ENCODE data around the gene KCNMA1. TPM values are rescaled to one million over a fixed set of nuclear protein-coding genes. Genes with fewer than 3 reads are reported as not detected.

KCNMA1 gene
- total RNA-seq, 1 donor from 2014 or later = 15.3 TPM

DNA sequence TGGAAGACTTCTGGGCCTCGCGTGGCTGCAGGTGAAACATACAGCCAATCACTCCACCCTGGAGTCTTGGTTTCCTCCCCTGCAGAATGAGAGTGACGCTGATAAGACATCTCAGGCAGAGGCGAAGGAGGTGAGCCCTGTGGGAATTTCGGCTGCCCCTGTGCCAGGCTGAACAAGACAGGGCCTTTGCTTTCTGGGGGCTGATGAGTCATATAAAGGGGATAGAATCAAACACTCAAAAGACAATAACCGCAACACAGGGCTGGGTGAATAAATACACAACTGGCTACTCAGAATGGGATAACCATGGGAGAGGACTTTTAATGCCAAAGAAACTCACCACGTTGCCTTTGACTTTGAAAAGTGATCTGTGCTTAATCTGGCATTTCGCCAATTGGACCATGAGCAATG, 143.8 kb downstream of the KCNMA1 start:
- no peak for DNase-seq (ENCODE audit: low read depth)

DNA sequence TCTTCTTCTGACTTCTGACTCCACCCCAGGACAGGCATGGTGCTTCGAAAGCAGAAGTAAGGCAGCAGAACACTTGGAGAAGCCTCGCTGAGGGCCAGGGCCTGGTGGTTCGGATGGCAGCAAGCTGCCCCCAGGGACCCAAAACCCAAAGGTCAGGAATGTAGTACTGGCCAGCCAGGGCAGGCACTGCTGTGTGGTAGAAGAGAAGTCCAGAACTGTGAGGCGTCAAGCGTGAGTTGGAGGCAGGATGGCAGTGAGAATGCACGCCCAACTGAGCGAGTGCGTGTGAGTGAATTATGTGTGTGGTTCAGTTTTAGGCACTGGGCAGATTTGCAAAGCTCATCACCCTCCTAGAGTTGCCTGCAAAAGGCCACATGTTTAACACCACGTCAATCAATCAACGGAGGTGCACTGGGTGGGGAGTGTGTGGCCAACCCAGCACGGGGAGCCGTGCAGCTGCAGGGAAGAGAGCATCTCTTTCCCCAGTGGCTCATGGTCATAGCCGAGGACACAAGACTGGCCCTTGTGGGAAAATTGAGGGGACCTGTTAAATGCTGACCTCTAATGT, 144.3 kb downstream of the KCNMA1 start:
- no peak for DNase-seq (ENCODE audit: low read depth)

DNA sequence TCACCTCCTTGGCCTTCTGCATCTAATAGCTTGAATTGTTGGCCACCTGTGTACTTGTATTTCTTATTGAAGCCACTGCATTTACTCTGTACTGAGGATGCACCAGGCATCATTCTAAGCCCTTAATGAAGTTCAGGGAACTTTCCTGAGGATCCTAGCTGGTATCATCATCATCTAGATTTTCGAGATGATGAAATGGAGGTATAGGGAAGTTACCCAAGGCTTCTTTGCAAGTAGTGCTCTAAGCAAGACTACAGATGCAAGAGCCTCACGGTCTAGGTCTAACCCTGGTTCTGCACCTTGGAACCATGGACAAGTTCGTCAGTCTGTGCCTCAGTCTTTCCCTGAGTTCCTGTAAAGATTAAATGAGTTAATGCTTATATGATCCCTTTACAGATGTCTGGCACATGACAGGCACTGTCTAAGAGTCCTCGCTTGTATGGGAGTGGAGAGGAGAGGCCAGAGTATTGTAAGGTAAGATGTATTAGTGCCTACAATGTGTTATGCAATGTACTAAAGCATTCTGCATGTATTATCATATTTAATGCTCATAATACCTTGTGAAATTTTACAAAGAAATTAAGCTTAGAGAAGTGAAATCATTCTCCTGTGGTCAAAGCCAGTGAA, 145.1 kb downstream of the KCNMA1 start:
- DNase-seq (ENCODE audit: low read depth) = no peak

DNA sequence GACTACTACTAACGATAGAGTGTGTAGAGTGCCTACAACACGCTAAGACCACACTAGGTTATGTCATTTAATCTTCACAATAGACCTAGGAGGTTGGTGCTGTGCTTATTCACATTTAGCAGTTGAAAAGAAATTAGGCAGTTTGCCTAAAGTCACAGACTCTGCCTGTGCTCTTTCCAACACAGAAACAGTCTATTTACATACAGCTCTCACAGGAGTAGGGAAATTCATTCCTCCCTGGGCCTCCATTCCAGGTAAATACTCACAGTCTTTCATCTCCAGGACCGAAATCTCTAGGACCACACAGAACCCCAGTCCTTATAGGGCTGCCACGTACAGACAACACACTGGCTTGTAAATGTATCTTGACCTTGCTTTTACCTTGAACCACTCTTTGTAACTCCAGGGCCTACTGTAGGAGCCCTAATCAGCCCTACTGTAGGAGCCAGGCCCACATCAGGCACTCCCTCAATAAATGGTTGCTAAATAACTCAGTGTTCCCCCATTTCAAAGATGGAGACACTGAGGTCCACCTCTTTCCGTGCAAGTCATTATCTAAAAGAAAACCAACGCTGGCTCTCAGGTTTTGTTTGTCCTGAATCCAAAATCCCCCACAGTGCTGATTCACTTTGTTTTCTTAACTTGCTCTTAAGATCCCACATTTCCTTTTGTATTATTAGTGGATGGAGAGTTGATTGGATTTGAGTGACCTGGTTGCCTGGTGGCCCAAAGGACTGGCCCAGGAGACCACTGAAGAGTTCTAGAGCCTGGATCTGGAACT, 146.9 kb downstream of the KCNMA1 start:
- DNase-seq (ENCODE audit: low read depth) = no peak

DNA sequence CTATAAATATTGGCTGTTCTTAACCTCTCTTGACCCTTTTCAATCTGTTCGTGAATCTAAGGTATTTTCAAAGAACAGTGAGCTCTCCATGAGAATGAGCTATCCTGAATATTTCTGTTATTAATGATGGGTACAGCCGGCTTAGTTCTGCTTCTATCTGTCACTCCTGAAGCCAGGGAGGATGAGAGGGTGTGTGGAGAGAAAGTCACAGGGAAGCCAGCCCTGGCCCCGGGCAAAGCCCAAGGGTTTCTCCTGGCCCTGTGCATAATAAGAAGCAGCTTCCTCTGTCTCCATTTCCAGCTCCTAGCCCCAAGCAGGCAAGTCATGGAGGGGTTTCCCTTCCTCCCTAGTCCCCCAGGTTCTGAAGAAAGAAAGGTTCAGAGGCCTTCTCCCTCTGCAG, 151.1 kb downstream of the KCNMA1 start:
- no peak for DNase-seq (ENCODE audit: low read depth)

DNA sequence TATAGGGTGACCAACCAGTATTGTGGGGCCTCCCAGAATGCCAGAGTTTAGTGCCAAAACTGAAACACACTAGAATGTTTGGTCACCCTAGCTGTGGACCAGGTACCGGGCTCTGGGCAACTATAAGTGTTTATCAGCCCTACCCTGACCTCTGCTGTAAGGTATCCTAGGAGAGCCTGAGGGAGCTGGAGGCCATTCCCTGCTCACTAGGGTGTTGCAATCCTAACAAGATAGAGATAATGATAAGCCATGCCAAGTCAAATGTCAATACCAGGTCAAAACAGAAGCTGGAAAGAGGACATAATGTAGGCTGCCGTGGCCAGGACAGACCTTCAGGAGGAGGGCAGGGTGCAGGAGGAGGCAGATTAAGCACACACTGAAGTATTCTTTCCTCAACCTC, 151.8 kb downstream of the KCNMA1 start:
- no peak for DNase-seq (ENCODE audit: low read depth)

DNA sequence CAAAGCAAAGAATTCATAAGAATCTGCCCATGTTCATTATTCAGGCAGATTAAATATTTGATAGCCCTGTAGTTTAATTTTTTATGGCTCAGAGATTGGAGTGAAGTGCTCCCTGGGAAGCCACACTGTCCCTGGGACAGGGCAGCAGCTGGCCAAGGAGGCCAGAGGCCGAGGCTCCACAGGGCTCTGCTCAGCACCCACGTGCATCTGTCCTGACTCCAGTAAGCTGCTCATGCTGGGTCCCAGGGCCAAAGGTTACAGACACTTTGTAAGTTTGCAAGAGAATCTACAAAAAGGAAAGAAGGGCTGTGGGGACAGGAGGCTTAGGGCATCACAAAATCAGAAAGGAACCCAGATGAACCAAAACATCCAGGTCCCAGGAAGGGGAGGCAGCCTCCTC, 155.5 kb downstream of the KCNMA1 start:
- no peak for DNase-seq (ENCODE audit: low read depth)

DNA sequence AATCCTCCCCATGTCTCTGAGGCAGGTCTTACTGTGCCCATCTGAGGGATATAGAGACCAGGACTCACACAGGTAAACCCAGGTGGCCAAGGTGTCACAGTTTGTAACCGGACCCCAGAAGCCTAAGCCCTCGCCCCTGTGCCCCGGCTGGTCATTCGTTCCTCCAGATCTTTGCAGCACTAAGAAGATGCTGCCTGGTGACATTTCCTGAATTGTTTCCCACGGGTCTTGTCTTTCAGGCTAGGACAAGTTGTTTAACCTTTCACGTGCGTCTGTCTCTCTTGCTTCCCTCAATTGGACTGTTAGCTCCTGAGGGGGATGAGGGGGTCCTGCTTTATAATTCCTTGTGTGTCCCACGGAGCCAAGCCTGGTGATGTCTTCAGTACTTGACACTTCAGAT, 158.0 kb downstream of the KCNMA1 start:
- DNase-seq (ENCODE audit: low read depth) = no peak

DNA sequence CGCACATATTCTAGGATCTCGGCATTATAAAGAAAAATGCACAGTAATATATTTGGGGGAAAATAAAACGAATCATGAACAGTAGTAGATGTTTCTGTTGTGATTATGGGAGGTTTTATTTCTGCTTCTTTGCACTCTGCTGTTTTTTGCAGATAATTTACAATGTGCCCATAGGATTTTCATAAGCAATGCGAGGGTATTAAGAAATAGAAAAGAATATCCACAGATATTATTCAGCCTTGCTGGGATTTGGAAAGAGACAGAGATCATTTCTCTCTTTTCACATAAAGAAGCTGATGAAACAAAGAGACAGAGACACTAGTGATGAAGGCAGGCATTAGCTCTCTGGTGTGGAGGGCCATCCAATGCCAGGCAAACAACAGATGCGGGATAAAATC, 158.6 kb downstream of the KCNMA1 start:
- no peak for DNase-seq (ENCODE audit: low read depth)

DNA sequence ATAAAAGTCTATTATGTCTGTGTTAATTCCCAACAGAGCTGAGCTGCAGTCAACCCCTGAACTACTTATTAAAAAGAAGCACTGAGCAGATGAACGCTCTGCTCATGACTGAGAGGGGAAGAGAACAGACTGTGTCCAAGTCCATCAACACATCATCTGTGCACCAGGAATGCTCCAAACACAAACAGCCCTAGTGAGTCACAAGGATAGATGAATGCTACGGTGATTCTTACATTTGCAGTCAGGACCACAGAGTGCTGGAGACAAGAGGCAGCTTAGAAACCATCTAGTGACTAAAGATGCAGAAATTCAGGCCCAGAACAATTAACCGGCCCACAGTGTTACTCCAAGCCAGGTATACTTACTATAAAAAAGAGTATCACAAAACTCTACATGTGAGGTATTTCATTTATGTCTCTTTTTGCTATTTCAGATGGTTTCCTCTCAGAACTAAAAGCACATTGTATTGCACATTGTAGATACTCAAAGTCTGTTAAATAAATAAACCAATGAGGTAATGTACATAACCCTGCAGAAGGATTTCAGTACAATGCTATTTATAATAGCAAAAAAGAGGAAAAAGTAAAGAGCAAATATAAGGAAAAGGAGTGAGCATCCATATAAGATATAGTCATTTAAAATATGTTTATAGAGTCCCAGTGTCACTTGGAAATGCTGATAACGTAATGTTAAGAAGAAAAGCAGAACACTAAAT, 159.2 kb downstream of the KCNMA1 start:
- peak; percentile 74 for DNase-seq (ENCODE audit: low read depth)

DNA sequence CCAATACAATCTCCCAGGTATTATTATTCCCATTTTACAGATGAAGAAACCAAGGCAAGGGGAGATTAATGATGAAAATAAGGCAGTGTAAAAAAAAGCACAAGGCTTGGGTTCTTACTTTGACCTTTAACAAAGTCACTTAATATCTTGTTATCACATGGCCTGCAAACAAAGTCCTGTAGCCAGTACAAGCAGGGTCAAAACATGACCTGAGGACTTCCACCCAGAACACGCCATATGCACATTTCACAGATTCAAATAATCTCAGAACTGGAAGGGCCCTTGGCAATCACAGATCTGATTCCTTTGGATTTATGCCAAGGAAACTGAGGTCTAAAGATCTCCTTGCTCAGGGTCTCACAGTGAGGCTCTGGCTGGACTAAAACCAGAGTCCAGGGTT, 162.1 kb downstream of the KCNMA1 start:
- no peak for DNase-seq (ENCODE audit: low read depth)

DNA sequence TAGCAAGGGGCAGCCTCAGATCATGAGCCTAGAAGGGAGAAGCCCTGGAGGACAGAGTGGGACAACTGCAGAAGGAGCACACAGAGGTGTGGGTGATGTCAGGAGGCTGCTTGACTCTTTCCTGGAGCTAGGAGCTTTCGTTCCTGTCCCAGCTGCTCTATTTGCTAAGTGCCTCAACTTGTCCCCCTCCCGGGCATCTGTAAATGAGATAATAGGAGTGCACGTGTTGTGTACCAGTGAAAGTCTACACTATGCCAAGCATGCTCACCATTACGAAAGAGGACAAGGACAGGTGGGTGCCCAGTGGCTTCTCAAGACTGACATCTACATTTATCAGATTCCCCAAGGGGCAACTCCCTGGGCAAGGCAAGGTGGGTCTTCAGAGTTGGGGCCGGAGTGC, 162.7 kb downstream of the KCNMA1 start:
- DNase-seq (ENCODE audit: low read depth) = no peak

DNA sequence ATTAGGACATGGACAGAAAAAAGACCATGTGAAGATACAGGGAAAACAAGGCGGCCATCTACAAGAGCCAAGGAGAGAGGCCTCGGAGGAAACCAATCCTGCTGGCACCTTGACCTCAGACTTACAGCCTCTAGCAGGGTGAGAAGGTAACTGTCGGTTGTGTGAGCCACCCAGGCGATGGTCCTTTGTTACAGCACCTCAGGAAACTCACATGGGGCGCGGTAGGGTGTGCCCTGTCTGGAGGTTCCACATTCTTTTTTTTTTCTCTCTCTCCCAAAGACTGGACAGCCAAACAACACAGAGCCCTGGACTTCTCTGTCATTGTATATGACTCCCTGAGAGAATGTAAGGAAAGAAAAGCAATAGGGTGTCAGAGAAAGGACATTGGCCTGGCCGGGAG, 163.2 kb downstream of the KCNMA1 start:
- DNase-seq (ENCODE audit: low read depth) = no peak

DNA sequence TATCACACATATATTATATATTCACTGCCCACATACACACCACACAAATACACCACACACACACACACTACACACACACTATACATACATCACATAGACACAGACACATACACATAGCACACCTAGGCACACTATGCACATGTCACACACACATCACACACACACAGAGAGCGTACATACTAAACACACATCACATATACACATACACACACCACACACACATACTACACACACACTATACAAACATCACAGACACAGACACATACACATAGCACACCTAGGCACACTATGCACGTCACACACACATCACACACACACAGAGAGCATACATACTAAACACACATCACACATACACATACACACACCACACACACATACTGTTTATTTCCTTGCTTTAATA, 165.5 kb downstream of the KCNMA1 start:
- DNase-seq (ENCODE audit: low read depth) = no peak

DNA sequence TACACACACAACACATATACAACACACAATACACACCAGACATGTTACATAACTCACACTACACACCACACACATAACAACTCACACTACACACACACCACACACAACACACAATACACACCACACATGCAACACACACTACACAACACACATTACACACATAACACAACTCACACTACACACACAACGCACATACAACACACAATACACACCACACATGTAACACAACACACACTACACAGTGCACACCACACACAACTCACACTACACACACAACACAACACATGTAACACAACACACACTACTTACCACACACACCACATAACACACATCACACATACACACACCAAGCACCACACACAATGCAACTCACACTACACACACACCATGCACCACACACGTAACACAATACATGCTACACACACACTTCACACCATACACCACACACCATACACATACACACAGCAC, 166.5 kb downstream of the KCNMA1 start:
- DNase-seq (ENCODE audit: low read depth) = no peak

DNA sequence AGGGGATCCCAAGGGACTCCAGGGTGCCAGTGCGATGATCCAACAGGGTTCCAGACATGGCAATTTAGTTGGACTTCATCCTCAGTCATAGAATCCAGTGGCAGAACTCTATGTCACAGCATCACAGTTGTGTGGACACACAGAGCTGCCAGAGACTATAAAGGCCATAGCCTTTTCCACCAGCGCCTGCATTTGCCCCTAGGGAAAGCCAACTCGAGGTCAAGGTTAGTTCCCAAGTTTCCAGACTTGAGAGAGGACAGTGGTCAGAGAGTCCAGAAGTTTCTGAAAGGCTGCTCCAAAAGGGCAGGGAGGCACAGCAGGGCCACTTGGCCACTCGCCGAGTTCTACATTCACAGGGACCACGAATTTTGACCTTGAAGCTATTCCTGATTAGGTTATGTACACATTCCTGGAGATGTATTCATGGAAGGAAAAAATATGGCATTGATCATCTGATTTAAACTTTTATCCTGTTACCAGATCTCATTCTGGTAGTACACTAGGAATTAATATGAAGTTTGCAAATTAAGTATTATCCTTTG, 170.1 kb downstream of the KCNMA1 start:
- no peak for DNase-seq (ENCODE audit: low read depth)

DNA sequence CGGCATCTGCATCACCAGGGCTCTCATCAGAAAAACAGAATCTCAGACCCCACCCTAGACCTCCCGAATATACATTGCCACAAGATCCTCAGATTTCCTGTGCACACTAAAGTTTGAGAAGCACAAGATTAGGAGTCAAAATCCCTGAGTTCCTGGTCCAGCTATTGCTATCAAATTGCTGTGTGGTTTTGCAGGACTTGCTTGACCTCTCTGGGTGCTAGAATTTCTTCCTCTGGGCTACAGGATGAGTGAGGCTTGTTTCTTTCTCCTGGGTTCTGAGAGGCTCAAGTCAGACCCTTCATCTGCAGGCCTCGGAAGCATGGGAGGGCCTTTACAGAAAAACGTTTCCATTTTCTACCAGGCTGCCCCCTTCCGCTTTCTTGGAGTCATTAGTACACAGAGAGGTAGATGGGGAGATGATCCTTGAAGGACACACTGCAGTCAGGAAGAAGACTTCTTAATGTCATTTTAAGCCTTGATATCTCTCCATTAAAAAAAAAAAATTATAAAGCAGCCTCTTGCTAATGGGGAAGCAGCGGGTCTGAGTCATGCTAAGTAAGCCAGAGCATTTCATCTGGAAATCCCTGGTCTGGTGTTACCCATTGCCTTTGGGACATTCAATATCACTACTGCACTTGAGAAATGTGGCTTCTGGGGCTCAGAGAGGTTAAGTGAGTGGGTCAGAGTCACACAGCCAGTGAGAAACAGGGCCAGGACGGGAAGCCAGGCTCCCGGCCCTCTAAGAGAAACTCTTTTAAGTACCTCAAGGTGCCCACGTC, 173.5 kb downstream of the KCNMA1 start:
- no peak for DNase-seq (ENCODE audit: low read depth)

DNA sequence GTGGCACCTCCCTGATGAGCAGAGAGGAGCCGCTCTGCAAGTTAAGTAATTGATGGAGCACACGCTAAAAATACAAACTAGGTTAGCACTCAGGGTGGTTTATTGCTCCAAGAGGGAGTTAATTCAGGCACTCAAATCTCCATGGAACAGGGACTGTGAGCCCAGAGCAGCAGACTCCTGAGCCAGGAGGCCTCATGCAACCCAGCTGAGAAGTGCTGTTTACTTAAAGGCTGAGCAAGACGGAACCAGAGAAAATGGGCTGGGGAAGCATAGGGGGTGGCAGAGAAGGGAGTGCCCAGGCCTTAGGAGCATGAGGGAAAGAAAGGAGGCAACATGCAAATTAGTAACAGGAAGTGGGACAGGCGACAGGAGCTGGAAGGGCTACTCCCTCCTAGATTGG, 174.1 kb downstream of the KCNMA1 start:
- no peak for DNase-seq (ENCODE audit: low read depth)

DNA sequence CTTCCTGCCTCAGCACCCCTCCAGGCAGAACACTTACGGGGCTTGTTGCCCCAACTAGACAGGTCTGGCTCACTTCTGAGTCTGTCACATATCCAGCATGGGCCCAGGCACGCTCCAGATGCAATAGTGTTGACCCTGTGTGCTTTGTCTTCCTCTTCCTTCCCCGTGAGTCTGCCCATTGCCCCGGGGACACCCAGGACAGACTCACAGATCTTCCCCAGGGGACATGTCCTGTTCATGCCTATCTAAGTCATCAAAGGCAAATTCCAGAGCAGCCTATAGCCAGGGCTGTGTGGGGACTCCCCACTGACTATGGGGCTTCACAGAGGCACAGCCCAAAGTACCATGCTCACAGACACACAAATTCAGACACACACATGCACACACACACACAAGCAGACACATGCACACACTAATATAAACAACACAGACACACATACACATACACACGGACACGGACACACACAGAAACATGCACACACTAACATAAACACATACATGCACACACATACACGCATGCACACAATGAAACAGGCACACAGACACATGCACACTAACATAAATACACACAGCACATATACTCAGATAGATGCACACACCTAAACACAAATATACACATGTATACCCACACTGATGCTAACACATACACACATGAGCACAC, 175.8 kb downstream of the KCNMA1 start:
- no peak for DNase-seq (ENCODE audit: low read depth)

DNA sequence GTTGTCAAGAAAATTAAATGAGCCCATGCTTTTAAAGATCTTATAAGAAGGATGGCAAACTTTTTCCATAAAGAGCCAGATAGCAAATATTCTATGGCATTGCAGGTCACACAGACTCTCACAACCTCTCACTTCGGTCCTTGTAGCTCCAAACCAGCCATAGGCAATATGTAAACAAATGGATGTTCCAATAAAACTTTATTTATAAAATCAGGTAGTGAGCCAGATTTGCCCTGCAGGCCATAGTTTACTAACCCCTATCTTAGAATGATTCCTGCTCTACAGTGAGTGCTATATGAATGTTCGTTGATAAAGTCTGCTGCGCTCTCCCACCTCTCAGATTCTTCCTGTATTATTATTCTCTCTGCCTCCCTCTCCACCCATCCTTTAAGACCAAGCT, 177.7 kb downstream of the KCNMA1 start:
- DNase-seq (ENCODE audit: low read depth) = no peak
